GM21619 (cell line): Measurements from ENCODE around the gene FYN.

Experiments
- ATAC-seq: cut with Tn5 transposase; IDR thresholded peaks from one replicate; pipeline ENCODE4 v1.9.1; 2021; ENCODE audit not compliant: unreplicated experiment

The FYN gene

DNA sequence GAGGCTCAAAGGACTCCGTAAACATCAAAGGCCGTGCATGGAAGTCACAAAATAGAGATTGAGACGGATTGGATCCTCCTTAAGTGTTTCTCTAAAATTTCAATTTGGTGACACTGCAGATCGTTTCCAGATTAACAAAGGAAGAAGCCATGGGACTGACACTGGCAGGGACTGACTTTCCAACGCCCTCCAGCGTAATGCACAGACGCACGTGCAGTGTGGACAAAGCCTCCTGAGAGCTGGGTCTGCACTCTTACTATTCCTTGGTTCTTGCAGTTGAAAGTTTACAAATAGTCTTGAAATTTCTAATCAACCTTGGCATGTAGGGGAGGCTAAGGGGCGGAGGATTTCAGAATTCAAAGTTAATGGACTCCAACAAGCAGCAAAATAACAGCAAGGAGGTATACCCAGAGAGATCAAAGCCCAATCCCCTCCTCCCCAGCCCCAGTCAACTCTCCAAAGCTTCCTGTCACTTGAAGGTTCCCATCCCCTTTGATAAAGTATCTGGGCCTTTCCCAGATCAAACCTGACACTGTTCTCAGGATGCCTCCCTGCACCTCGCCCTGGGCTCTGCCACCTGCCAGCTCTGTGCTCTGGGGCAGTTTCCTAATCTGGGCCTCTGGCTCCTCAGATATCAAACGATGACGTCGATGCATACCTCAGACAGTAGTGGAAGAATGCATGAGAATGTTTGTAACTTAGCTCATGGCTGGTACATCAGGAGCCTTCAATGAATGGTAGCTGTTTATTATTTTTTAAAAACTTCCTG is 161.1 kb downstream of the FYN start:
- no peak for ATAC-seq

DNA sequence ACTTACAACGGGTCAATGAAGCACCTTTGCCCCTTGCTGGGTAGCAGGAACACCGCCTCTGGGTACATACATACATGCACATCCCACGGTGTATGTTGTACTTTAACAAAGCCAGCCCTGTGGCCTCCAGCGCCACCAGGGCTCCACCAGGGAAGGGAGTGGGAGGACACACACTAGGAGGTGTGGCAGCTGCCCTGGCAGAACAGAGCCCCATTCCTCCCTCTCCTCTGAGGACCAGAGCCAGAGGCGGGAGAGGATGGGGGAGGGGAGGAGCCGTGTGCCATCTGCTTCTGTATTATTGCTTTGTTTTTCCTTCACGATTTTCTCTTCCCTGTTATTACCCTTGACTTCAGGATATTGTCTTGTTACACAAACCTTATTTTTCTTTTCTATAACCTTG is 161.8 kb downstream of the FYN start:
- no peak for ATAC-seq

GRCh38 chr6:111710911-111711310 is 162.3 kb downstream of the FYN start:
- ATAC-seq = no peak

- ATAC-seq = no peak
Observed at GRCh38 chr6:111710439-111710838, 162.8 kb downstream of the FYN start.

DNA sequence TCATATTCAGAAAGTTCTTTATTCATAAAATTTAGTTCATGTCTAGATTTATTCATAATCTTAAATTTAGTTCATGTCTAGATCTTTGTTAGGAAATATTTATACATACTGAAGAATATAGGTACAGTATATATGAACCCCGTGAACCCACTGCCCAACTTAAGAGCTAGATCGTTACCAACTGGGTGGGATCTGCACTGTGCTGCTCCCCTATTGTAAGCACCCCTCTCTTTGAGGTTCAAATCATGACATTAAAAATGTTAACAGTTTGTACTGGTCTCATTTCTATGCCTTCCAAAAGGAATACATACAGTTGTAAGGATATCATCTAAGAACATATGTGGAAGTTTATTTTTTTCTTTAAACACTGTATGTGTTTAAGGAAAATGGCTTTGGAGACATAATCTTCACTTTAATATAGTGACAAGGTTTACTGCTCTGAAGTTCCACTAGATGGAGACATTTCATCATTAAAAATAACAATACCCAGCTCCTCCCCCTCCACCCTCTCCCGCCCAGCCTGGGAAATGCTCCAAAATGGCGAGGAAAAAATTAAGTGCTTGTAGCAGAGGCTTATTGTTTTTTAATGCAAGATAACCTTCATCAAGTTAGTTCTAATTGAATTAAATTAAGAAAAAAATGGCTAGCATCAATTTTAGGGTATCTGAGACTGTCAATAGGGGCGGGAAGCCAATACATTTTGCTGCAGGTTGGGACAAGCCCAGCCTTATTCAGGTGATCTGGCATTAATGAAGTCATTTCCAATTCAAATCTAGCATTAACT is 163.4 kb downstream of the FYN start:
- no peak for ATAC-seq

DNA sequence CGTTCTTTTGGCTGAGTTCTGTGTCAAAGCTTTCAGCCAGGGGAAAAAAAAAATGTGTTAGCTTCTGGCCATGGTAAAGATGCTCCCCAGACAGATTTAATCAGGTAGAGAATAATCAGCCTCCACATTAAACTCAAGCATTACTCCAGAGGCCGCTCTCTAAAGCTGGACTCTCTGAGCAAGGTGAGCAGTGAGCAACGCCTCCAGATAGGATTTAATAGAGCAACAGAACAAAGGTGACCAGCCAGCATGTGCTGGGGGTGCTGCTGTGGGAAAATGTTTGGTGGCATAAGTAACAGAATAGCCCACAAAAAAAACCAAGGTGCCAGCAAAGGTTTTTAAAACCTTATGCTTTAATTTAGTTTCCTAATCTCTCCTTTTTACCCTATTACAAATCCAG is 164.1 kb downstream of the FYN start:
- ATAC-seq = no peak

DNA sequence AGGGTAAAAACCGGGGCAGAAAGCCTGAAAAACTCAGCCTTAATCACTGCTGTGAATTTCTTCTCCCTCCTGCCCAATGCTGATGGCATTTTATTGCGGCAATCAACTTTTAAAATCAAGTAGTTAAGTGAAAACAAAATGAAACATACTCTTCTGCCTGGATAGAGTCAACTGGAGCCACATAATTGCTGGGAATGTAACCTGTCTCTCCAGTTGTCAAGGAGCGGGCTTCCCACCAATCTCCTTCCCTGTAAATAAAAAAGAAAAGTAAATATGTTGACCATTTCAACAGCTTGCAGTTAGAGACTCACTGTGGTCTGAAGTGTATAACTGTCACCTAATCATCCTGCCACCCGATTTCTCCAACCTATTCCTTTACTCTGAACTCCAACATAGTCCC is 165.5 kb downstream of the FYN start:
- no peak for ATAC-seq

DNA sequence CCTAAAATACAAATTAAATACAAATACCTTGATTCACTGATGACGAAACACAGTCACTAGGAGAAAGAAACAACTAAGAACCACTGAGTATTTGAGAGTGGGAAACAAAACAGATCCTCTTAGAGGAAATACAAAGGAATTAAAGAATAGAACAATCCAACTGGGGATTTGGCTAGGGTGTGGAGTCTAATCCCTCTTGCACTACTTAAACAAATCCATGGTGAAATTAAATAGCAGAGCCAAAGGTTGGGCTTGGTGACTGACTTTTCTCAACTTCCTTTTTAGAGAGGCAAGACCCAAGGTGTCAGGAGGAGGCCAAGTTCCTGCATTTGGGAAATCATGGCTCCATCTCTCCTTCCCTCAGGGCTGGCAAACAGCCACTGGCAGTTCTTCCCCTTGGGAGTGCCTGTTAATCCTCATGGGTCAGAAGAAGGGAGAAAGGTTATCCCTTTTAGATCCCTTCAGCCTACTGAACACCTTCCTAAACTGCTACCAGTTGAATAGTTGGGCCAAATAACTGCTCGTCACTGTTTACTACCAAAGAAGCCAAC is 166.3 kb downstream of the FYN start:
- no peak for ATAC-seq

DNA sequence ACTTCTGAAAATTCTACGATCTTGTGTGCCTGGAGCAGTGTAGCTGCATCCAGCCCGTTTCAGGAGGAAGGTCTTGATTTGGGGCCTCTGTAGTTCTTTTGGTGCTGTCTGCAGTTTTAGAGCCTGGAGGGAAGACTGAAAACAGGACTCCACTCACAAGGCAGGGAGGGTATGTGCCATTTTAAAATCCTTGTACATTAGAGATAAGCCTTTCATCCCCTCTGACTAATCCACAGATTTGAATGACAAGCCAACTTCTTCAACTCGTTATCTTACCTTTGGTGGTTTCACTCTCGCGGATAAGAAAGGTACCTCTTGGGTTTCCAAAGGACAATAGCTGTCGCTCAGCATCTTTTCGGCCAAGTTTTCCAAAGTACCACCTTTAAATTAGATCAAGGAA is 169.5 kb downstream of the FYN start:
- ATAC-seq = no peak

GRCh38 chr6:111702268-111702667 is 171.0 kb downstream of the FYN start:
- ATAC-seq = no peak

- no peak for ATAC-seq
Observed at GRCh38 chr6:111701146-111701545, 172.1 kb downstream of the FYN start.

DNA sequence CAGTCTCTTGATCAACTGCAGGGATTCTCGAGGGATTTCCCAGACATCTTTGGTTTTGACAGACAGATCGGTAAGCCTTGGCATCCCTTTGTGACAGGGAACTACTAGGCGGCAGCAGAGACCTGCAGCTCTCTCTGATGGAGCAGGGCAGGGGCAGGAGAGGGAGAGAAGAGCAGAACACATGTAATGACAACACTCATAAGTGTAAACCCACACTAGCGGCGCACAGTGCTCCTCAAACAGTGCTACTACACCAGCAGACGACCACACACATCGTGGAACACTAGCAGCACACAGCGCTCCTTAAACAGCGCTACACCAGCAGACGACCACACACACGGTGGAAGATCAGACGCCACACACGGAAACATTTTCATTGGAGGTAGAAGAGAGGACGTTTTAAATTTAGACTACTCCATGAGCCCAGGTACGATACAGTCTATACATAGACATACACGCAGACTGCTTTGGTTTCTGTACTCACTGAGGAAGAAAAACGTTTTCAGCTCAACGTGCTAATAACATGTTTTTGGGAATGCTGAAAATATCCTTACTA is 173.0 kb downstream of the FYN start:
- no peak for ATAC-seq

- ATAC-seq = no peak
Observed at GRCh38 chr6:111699123-111699522, 174.1 kb downstream of the FYN start.

DNA sequence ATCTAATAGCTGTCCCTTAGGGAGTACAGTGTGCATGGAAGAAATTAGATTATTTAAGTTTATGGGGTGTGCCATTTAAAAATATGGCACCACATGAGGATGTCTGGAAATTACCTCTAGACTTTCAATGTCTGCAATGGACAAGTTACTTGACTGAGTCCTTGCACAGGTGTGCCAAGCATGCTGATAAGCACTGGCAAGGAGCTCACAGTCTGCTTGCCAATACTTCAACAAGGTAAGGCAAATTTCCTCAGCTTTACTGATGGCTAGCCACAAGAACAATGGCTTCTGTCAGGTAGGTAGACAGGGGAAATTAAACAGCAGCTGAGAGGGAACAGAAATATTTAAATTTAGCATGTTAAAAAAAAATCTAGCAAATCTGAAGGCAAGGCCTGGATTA is 176.4 kb downstream of the FYN start:
- no peak for ATAC-seq

GRCh38 chr6:111692327-111693164 is 180.7 kb downstream of the FYN start:
- ATAC-seq = no peak

DNA sequence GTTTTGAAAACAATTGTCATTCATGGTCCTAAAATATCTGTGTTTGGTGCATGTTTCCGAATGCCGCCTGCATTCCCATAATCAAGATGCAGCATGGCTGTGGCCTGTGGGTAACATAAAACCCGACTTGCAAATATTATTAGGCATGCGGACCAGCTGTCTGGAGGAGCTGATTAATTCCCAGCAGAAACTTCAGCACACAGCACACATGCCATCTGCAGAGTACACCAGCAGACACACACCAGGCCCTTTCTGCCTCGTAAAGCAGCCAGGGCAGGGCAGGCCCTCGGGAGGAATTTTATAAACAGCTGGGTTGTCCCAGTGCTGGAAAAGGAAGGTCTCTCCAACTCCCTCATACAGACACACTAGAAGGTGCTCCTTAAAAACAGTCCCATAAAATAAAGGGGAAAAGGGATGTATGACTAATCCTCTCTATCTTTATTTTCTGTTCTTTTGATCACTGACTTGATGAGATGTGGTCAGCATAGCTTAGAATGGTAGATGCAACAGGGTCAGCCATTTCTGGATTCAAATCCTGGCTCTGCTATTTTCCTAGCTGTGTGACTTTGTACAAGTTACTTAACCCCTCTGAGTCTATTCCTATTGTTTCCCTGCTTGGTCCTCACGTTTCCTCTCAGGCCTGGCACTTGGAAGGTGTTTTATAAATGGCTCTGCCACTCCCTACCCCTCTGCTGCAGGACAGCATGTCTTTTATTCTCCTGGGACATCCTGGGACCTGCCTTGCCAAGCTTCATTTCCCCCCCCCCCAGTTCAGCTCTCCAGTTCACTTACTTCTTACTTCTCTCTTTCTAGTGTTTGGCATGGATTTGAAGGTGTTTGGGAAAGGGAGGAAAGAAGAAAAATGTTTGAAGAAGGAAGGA is 181.7 kb downstream of the FYN start:
- ATAC-seq = no peak

GRCh38 chr6:111689946-111690345 is 183.3 kb downstream of the FYN start:
- no peak for ATAC-seq

- no peak for ATAC-seq
Observed at GRCh38 chr6:111689419-111689818, 183.8 kb downstream of the FYN start.

DNA sequence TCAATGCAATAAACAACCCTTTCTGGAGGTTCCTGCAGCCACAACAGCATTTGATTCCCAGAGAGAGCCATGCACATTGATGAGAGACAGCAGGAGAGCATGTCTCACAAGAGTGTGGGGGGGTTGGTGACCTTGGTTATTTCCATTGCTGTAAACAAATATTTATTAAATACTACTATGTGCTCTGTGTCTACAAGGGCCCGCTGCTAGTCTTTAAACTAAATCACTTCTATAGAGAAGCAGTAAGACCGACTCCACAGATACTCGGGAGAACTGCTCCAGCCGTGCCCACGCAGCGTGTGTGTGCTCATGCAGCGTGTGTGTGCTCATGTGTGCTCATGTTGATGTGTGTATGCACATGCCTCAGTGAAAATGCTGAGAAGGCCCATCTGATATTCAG is 184.9 kb downstream of the FYN start:
- ATAC-seq = no peak

GRCh38 chr6:111687652-111688051 is 185.6 kb downstream of the FYN start:
- no peak for ATAC-seq
